Measurements from ENCODE around the gene SLC7A5.

- no peak for TF ChIP-seq CTCF (IDR thresholded peaks at IDR 0.05)
- no peak for TF ChIP-seq POLR2A (IDR thresholded peaks at IDR 0.05)
- TF ChIP-seq EP300 (IDR thresholded peaks at IDR 0.05; ENCODE audit: low read depth), result no peak
- TF ChIP-seq POLR2AphosphoS5 (IDR thresholded peaks at IDR 0.05), result no peak
Measured at GRCh38 chr16:87795336-87795735, 74.0 kb downstream of the SLC7A5 start.

Measured in transverse colon (tissue), 4 donors.